Posterior cingulate gyrus (tissue), 11 donors: ENCODE measurements around the gene LY86.
A peak's percentile ranks its signal among the peaks of the same experiment; 100 is the strongest.

Experiments
- DNase-seq, 10 donors: peaks; one replicate each; pipeline versions ENCODE4 v3.0.0 to v3.0.0-alpha.2; 2020 to 2021; ENCODE audit warnings: mixed read lengths in 3 of 10
- intact Hi-C: fragments of 100-400 bp; cut with DNase I; formaldehyde crosslinking; loops from one replicate; pipeline ENCODE4 v1.15.1; 2023

The LY86 gene

DNA sequence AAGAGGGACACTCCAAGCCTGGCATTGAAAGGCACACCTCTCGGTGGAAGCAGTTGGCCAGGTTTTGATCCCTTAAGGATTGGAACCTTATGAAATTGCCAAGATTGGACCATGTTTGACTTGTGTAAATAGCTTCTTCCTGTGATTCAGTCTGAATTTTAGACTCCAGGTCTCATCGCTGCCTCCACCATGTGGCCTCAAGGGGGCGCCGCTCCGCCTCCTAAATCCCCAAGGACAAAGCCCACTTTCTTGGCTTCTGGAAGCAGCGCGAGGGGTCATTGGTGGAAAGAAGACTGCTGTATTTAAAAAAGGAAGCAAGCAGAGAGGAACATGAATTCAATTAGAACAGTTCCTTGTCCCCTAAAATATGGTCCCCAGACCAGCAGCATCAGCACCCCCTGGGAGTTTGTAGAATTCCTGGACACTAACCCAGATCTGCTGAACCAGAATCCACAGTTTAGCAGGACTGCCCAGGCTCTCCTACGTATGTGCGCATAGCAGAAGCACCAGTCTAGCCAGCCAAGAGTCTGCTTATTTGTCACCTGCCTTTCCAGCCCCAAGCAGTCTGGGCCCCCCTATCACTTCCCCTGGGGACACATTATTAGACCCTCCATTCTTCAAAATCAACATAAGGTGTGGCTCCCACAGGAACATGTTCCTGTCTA is 108.5 kb downstream of the LY86 start:
- intact Hi-C loops = no loop called here
- DNase-seq = peak in 7 of 10 donors; percentile 52 to 94 (median 58)

DNA sequence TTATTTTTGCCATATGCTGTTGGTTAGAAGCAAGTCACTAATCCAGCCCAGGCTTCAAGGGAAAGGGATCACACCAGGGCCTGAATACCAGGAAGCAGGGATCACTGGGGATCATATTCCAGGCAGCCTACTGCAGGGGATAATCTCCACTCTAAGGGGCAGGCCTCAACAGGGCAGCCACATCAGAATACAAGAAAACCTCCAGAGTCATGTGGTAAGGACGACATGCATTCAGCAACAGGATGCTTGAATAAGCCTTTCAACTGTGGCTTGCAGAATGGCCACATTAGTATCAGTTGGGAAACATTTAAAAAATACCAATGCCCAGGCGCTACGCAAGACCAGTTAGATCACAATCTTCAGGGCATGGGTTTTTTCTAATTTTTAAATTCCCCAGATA is 109.1 kb downstream of the LY86 start:
- no peak for DNase-seq
- intact Hi-C loops = no loop called here

DNA sequence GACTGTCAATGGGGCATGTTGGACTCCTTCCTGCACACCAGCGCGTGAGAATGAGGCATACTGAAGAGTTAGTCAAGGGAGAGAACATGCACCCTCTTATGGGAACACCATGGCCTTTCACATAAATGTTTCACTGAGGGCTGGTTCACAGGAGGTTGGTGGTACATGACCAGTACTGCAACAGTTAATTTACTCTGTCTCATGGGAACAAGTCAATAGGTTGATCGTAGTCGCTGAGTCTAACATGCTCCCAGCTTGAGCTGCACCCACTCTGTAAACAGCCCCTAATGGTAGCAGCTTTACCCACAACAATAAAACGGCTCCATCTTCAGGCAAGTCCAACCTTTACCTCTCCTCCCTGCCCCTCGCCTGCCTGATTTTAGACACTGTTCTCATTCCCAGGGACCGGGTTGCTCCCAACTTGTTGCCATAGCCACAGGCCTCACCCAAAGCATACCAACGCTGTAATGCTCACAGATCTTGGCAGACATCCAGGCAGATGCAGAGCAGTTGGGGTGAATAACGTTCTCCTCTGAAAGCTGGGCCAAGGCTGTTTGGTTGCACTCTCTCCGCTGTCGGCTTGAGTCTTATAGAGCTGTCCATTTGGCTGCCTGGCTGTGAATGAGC is 111.3 kb downstream of the LY86 start:
- peak in 2 of 10 donors; percentile 38 to 54 for DNase-seq
- intact Hi-C loops = no loop called here

DNA sequence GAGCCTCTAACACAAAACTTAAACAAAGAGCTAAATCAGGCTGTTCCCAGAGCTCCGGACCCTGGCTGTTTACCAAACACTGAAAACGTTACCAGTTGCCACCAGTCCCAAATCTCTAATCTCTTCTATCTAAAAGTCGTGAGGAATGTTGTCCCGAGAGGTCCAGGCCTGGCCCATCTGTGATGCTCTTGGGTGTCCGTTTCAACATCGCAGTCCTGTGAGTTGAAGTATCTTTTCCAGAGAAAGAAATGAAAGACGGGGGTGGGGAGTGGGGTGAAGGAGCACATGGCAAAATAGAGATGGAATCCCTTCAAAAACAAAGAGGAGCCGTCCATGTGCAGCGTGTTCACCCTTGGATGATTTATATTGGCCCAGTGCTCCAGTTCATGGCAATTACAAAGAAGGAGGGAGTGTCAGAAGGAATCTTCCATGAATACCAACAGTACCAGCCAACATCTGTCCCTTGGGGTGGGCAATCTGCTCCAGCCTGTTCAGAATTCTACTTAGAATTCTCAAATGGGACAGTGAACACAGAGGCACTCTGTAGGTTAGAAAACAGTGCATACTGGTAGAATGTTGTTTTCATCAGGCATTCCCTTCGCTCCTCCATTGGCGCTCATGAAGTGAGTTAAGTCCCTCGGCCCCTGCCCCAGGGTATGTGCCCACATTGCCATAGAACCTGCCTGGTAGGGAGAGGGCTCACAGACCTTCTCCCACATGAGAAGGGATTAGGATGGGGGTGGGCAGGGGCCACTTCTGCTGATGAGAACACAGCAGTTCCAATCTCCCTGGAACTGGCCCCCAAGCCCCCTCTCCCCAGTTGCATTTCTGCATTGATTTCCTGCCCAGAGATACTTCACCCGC is 112.1 kb downstream of the LY86 start:
- DNase-seq = no peak
- intact Hi-C loops = no loop called here

DNA sequence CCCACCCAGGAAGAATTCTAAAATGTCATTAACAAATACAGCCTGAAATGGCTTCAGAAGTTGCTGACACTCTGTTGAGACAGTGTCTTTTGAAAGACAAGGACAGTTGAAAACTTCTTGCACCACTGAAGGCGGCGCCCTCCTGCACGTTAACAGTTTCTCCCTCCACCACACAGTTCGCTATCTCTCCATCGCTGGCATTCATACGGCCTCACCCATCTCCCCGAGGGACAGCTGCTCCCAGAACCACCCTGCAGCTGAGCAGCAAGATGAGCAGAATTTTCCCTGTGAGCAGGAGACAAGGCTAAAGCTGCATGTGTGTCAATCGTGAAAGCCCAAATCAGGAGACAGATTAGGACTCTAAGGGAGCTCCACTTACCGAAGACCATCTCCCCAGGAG is 113.3 kb downstream of the LY86 start:
- intact Hi-C loops = no loop called here

DNA sequence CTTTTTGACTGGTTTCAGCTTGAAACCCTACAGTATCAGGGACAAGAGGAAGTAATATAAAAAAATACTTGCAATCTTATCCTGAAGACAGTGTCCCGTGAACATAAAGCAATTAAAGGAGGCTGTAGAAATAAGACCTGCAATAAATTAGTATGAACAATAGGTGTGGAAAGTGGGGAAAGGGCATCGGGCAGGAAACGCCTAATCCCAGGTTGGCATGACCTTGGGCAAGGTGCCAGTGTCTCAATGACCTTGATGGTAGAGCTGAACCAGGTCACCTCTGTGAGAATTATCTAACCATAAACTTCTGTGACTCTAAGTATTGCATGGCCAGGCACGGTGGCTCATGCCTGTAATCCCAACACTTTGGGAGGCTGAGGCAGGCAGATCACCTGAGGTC is 115.2 kb downstream of the LY86 start:
- no peak for DNase-seq
- intact Hi-C loops = no loop called here

More for the DNA sequence above, 113.3 kb downstream of the LY86 start:
- DNase-seq = no peak
